ENCODE data around the gene CCDC85C.

The CCDC85C gene

GRCh38 chr14:99541677-99542470 is 62.1 kb downstream of the CCDC85C start:
- peak; percentile 73 for DNase-seq
- Histone ChIP-seq H3K4me1 (peaks cover 82% of the 10 kb centered on the region), H3K27me3 (no peaks in the 10 kb centered on the region), H3K4me3 (ENCODE audit: low read depth, low read length) (no peak overlapping the region), H3K9me3 (no peaks in the 10 kb centered on the region), H3K36me3 (no peaks in the 10 kb centered on the region; the same call in 1 of the 2 replicates)
- TF ChIP-seq CTCF (IDR thresholded peaks at IDR 0.05; ENCODE audit: low read depth, low read length) = no peak

- TF ChIP-seq CTCF (IDR thresholded peaks at IDR 0.05; ENCODE audit: low read depth, low read length) = no peak
- H3K9me3 ChIP-seq = no peaks in the 10 kb centered on the region
- H3K36me3 ChIP-seq = no peaks in the 10 kb centered on the region; the same call in 1 of the 2 replicates
- no peak for DNase-seq
- no peaks in the 10 kb centered on the region for H3K27me3 ChIP-seq
- peaks cover 78% of the 10 kb centered on the region for H3K4me1 ChIP-seq
- peak overlapping the region; percentile 14; the same call in 1 of the 2 replicates for H3K4me3 ChIP-seq (ENCODE audit: low read depth, low read length)
Observed at GRCh38 chr14:99541211-99541610, 62.8 kb downstream of the CCDC85C start.

- peak overlapping the region; percentile 42 for H3K4me3 ChIP-seq (ENCODE audit: low read depth, low read length)
- DNase-seq = peak; percentile 97
- peaks cover 5% of the 10 kb centered on the region for H3K36me3 ChIP-seq
- peaks cover 73% of the 10 kb centered on the region for H3K4me1 ChIP-seq
- no peak for TF ChIP-seq CTCF (IDR thresholded peaks at IDR 0.05; ENCODE audit: low read depth, low read length)
- no peaks in the 10 kb centered on the region for H3K27me3 ChIP-seq
- no peaks in the 10 kb centered on the region for H3K9me3 ChIP-seq
Observed at GRCh38 chr14:99540196-99541032, 63.6 kb downstream of the CCDC85C start.

DNA sequence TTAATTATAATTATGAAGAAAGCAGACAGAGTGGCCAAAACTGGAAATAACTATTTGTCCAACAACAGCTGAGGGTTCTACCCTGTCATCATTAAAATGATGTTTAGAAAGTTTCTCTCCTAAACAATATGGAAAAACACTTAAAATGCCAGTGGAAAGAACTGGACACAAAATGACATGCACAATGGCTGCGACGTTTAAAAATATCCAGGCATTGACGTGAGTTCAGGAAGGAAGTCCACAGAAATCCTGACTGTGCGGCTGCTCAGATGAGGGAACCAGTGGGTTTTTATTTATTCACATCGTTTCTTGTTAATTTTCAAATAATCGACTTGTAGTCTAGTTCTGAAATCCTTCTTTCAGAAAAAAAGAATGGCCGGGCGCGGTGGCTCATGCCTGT is 64.5 kb downstream of the CCDC85C start:
- H3K27me3 ChIP-seq = no peaks in the 10 kb centered on the region
- H3K4me1 ChIP-seq = peaks cover 63% of the 10 kb centered on the region
- no peak for TF ChIP-seq CTCF (IDR thresholded peaks at IDR 0.05; ENCODE audit: low read depth, low read length)
- no peaks in the 10 kb centered on the region for H3K9me3 ChIP-seq
- no peak for DNase-seq
- no peak overlapping the region for H3K4me3 ChIP-seq (ENCODE audit: low read depth, low read length)
- H3K36me3 ChIP-seq = peaks cover 12% of the 10 kb centered on the region

GRCh38 chr14:99538733-99539132 is 65.3 kb downstream of the CCDC85C start:
- Histone ChIP-seq H3K36me3 (peaks cover 15% of the 10 kb centered on the region), H3K4me3 (ENCODE audit: low read depth, low read length) (no peak overlapping the region), H3K9me3 (no peaks in the 10 kb centered on the region), H3K27me3 (no peaks in the 10 kb centered on the region), H3K4me1 (peaks cover 59% of the 10 kb centered on the region)
- no peak for DNase-seq
- TF ChIP-seq CTCF (IDR thresholded peaks at IDR 0.05; ENCODE audit: low read depth, low read length) = no peak
